HG03442 (cell line): ENCODE results near the gene KCNQ1.

Source experiments
- ATAC-seq: cut with Tn5 transposase; IDR thresholded peaks from one replicate; pipeline ENCODE4 v1.9.1; 2021; ENCODE audit warnings: mild to moderate bottlenecking, moderate library complexity; ENCODE audit not compliant: unreplicated experiment

Gene KCNQ1

GRCh38 chr11:2661173-2662023 is 216.6 kb downstream of the KCNQ1 start:
- ATAC-seq: no peak

GRCh38 chr11:2662024-2662312 is 217.2 kb downstream of the KCNQ1 start:
- ATAC-seq: no peak

GRCh38 chr11:2662430-2663299 is 217.9 kb downstream of the KCNQ1 start:
- ATAC-seq: no peak

GRCh38 chr11:2663506-2663905 is 218.7 kb downstream of the KCNQ1 start:
- no peak for ATAC-seq

- ATAC-seq: no peak
Measured at GRCh38 chr11:2663915-2664314, 219.1 kb downstream of the KCNQ1 start.

GRCh38 chr11:2664376-2664775 is 219.6 kb downstream of the KCNQ1 start:
- no peak for ATAC-seq

GRCh38 chr11:2664791-2665525 is 220.2 kb downstream of the KCNQ1 start:
- ATAC-seq: no peak

GRCh38 chr11:2665526-2666400 is 221.0 kb downstream of the KCNQ1 start:
- ATAC-seq: no peak

GRCh38 chr11:2666401-2666741 is 221.6 kb downstream of the KCNQ1 start:
- ATAC-seq: no peak

GRCh38 chr11:2666828-2667570 is 222.2 kb downstream of the KCNQ1 start:
- no peak for ATAC-seq

GRCh38 chr11:2667940-2668339 is 223.1 kb downstream of the KCNQ1 start:
- no peak for ATAC-seq

GRCh38 chr11:2668876-2669275 is 224.1 kb downstream of the KCNQ1 start:
- no peak for ATAC-seq

GRCh38 chr11:2669634-2670469 is 225.0 kb downstream of the KCNQ1 start:
- ATAC-seq: no peak

- no peak for ATAC-seq
Measured at GRCh38 chr11:2670541-2671100, 225.8 kb downstream of the KCNQ1 start.

GRCh38 chr11:2671748-2672147 is 226.9 kb downstream of the KCNQ1 start:
- ATAC-seq: no peak

- no peak for ATAC-seq
Measured at GRCh38 chr11:2672553-2673249, 227.9 kb downstream of the KCNQ1 start.

GRCh38 chr11:2673250-2673610 is 228.4 kb downstream of the KCNQ1 start:
- no peak for ATAC-seq

GRCh38 chr11:2673871-2674471 is 229.2 kb downstream of the KCNQ1 start:
- no peak for ATAC-seq
